K562 (cell line): Measurements from ENCODE around the gene ILF2. TPM values are rescaled to one million over a fixed set of nuclear protein-coding genes. Genes with fewer than 3 reads are reported as not detected.

Experiments
- ATAC-seq: fragments of 200-7000 bp; cut with Tn5 transposase; 3 replicates; pipeline ENCODE4 v1.9.1; 2020; ENCODE audit warnings: moderate library complexity
- BruUV-seq: library from RNA; stranded (reverse); fragments of 400-500 nt; replicated peaks from 2 replicates; lab custom pipeline; 2021; lab: Mats Ljungman, UMichigan
- CTCF ChIA-PET: fragments of 300-600 bp; formaldehyde crosslinking; extraction: SDS; loops from one replicate; lab custom pipeline; 2021; ENCODE audit warnings: low intra/inter-chr PET ratio; lab: Yijun Ruan, JAX
- POLR2A ChIA-PET: fragments of 300-600, 350-650 bp; sonication (Branson Sonifier 250); formaldehyde crosslinking; extraction: SDS; loops from one replicate; lab custom pipeline; 2021; ENCODE audit warnings: antibody characterized with exemption, inconsistent platforms; lab: Yijun Ruan, JAX
- DNase-seq, 4 experiments: peaks; one replicate each; pipeline versions ENCODE4 v3.0.0 to v3.0.0-alpha.2; 2011 to 2018; ENCODE audit warnings: low spot score in 3 of 4, mixed read lengths in 3 of 4; ENCODE audit errors: extremely low read depth in 1 of 4
- FAIRE-seq: peaks from 2 replicates; lab custom pipeline; 2011; peaks lifted over from hg19 to GRCh38; lab: Jason Lieb, UNC
- H2AFZ ChIP-seq: 2 replicates; pipeline ENCODE4 v1.6.0; 2011; ENCODE audit warnings: low read depth, low read length, control low read depth, inconsistent platforms
- H3K27ac ChIP-seq: fragments of 200-600 bp; 3 replicates; pipeline ENCODE4 v1.8.0; 2011; ENCODE audit warnings: low read depth, mild to moderate bottlenecking, control low read depth, inconsistent platforms, low read length, moderate library complexity, mixed read lengths; ENCODE audit errors: extremely low read depth
- H3K27me3 ChIP-seq, 2 experiments: fragments of 300-600 bp in 1 of 2; 2 replicates in 1 of 2; 3 replicates in 1 of 2; pipeline versions ENCODE4 v1.6.0 to v1.8.0; 2011; ENCODE audit warnings: inconsistent platforms in 2 of 2, low read length in 2 of 2, mild to moderate bottlenecking in 1 of 2, mixed read lengths in 1 of 2, moderate library complexity in 1 of 2; ENCODE audit not compliant: control insufficient read depth in 2 of 2, insufficient read depth in 2 of 2
- H3K36me3 ChIP-seq: fragments of 300-600 bp; 3 replicates; pipeline ENCODE4 v1.8.0; 2011; ENCODE audit warnings: mild to moderate bottlenecking, low read length, inconsistent platforms; ENCODE audit not compliant: control insufficient read depth, insufficient read depth
- H3K4me1 ChIP-seq, 2 experiments: fragments of 200-600 bp in 1 of 2; replicated peaks in 1 of 2; 2 replicates in 1 of 2; 3 replicates in 1 of 2; pipeline versions ENCODE4 v1.5.1 to v1.8.0; 2011; ENCODE audit warnings: inconsistent platforms in 2 of 2, low read length in 2 of 2, mild to moderate bottlenecking in 1 of 2, mixed read lengths in 1 of 2, moderate library complexity in 1 of 2; ENCODE audit not compliant: control insufficient read depth in 2 of 2, insufficient read depth in 2 of 2
- H3K4me2 ChIP-seq: 2 replicates; pipeline ENCODE4 v1.6.1; 2011; ENCODE audit warnings: low read length, control low read depth, inconsistent platforms, mixed read lengths; ENCODE audit not compliant: insufficient read depth
- H3K4me3 ChIP-seq: fragments of 200-600 bp; sonication (generic), shearing (Covaris generic); 2 replicates; pipeline ENCODE4 v1.5.1; 2016; ENCODE audit warnings: control low read depth, inconsistent platforms
- H3K79me2 ChIP-seq: fragments of 200-600 bp; 3 replicates; pipeline ENCODE4 v1.8.0; 2011; ENCODE audit warnings: low read length, inconsistent platforms; ENCODE audit not compliant: control insufficient read depth, insufficient read depth
- H3K9ac ChIP-seq, 2 experiments: 2 replicates each; pipeline versions ENCODE4 v1.6.0 to v1.6.1; 2011; ENCODE audit warnings: low read depth in 2 of 2, low read length in 2 of 2, control low read depth in 1 of 2, inconsistent platforms in 1 of 2, mild to moderate bottlenecking in 1 of 2, mixed read lengths in 1 of 2; ENCODE audit not compliant: insufficient read depth in 1 of 2
- H3K9me1 ChIP-seq: one replicate; pipeline ENCODE4 v1.6.0; 2011; ENCODE audit warnings: inconsistent platforms, mild to moderate bottlenecking, low read length, moderate library complexity; ENCODE audit not compliant: control insufficient read depth, insufficient read depth
- H3K9me3 ChIP-seq: replicated peaks from 2 replicates; pipeline ENCODE4 v1.5.1; 2011; ENCODE audit warnings: low read depth, low read length, inconsistent platforms; ENCODE audit not compliant: control insufficient read depth, insufficient read depth
- H4K20me1 ChIP-seq: replicated peaks from 2 replicates; pipeline ENCODE4 v1.6.1; 2011; ENCODE audit warnings: low read length, inconsistent platforms, mixed read lengths; ENCODE audit not compliant: control insufficient read depth, insufficient read depth
- CHD2 ChIP-seq: IDR thresholded peaks from 2 replicates; pipeline ENCODE4 v1.6.1; 2011; ENCODE audit warnings: low read depth, low read length
- ELF4 ChIP-seq: fragments of 450-650 bp; formaldehyde crosslinking; IDR thresholded peaks from 2 replicates; pipeline ENCODE4 v1.4.0; 2022; ENCODE audit warnings: missing genetic modification characterization
- NFXL1 ChIP-seq: fragments of 450-650 bp; formaldehyde crosslinking; IDR thresholded peaks from 2 replicates; pipeline ENCODE4 v1.4.0; 2021; ENCODE audit warnings: mild to moderate bottlenecking
- OTX1 ChIP-seq: fragments of 450-650 bp; formaldehyde crosslinking; IDR thresholded peaks from 2 replicates; pipeline ENCODE4 v1.4.0; 2022; ENCODE audit warnings: mild to moderate bottlenecking
- PRPF4 ChIP-seq: fragments of 200-400 bp; formaldehyde crosslinking; IDR thresholded peaks from one replicate; pipeline ENCODE4 v1.6.1; 2017; ENCODE audit warnings: low read length, low read depth, mild to moderate bottlenecking; ENCODE audit not compliant: insufficient read depth, poor library complexity, severe bottlenecking
- SMC3 ChIP-seq: conservative IDR thresholded peaks from 2 replicates; pipeline ENCODE4 v1.6.1; 2011; ENCODE audit warnings: low read depth, low read length, improper control_type of control experiment; ENCODE audit not compliant: insufficient read depth
- SRSF9 ChIP-seq: fragments of 200-400 bp; formaldehyde crosslinking; IDR thresholded peaks from 2 replicates; pipeline ENCODE4 v1.6.1; 2017; ENCODE audit warnings: low read depth, low read length, borderline replicate concordance
- ZNF444 ChIP-seq: fragments of 250-450 bp; sonication (Bioruptor Pico); IDR thresholded peaks from 2 replicates; pipeline ENCODE4 v1.4.0; 2020; ENCODE audit warnings: mild to moderate bottlenecking, moderate library complexity
- WGBS: fragments of 100-300 bp; shearing (Covaris generic); methylation state at CpG from one replicate; pipeline ENCODE4 v1.1.6; 2016; ENCODE audit warnings: low coverage, mixed read lengths; ENCODE audit not compliant: insufficient coverage; ENCODE audit errors: missing lambda C conversion rate; 5-methylcytosine and 5-hydroxymethylcytosine counted together
- in situ Hi-C: fragments of 300-500 bp; cut with MboI; formaldehyde crosslinking; loops from 4 replicates; pipeline ENCODE4 v1.15.0; 2018; ENCODE audit warnings: inconsistent platforms, mixed read lengths
- intact Hi-C: fragments of 100-400 bp; cut with micrococcal nuclease; formaldehyde crosslinking; loops from 2 replicates; pipeline ENCODE4 v1.14.2; 2022
- polyA plus RNA-seq, 8 experiments: library from polyadenylated mRNA; depleted of rRNA in 4 of 8; stranded (reverse) in 5 of 8; unstranded in 3 of 8; fragments of >200 nt; fragmentation: Nextera tagmentation in 2 of 8; fragmentation: Illumina TruSeq in 1 of 8; extraction: Ambion mirVana in 2 of 8; extraction: Trizol in 1 of 8; gene quantifications; 2 replicates each; pipeline versions ENCODE4 v1.2.1 to v1.2.3, GENCODE V29; 2011 to 2014; ENCODE audit warnings: inconsistent platforms in 1 of 8, missing spikeins in 1 of 8
- total RNA-seq, 7 experiments: library from RNA; depleted of rRNA in 6 of 7; stranded (reverse); fragments of >200 nt in 6 of 7; fragmentation: Illumina TruSeq in 2 of 7; extraction: Trizol in 2 of 7; gene quantifications; 2 replicates each; pipeline versions ENCODE4 v1.2.1 to v1.2.3, GENCODE V29; 2011 to 2021; ENCODE audit warnings: low replicate concordance in 1 of 7

ILF2 gene
- total and polyA plus RNA-seq, 9 of the 15 experiments (the other 6 are each of a cell fraction or from before 2014, with no cell fraction given): 282 to 726 (median 474) TPM

GRCh38 chr1:153643100-153643499 lies 27.7 kb downstream of the ILF2 start:
- CTCF ChIA-PET: no interaction called here
- H3K27ac ChIP-seq: no peak overlapping the region
- FAIRE-seq (no peak), DNase-seq (no peak), ATAC-seq (no peak)
- peaks cover 91% of the 10 kb centered on the region for H3K36me3 ChIP-seq
- TF ChIP-seq NFXL1 (CRISPR knock-in tag): no peak
- no peak for TF ChIP-seq ELF4 (CRISPR knock-in tag)
- no peak for TF ChIP-seq OTX1 (CRISPR knock-in tag)
- no peak for TF ChIP-seq CHD2
- no peak for TF ChIP-seq ZNF444 (CRISPR knock-in tag)
- TF ChIP-seq SRSF9: no peak
- TF ChIP-seq SMC3: no peak
- no peak for TF ChIP-seq PRPF4
- no peak overlapping the region for H3K4me2 ChIP-seq
- H3K79me2 ChIP-seq: peaks cover 15% of the 10 kb centered on the region
- in situ Hi-C loops (no loop called here), intact Hi-C loops (no loop called here)
- H3K9me1 ChIP-seq: no peaks in the 10 kb centered on the region
- POLR2A ChIA-PET: interaction anchor here (0.5 to 14.7 kb wide), 8 partner anchors 4 to 303 kb away, joined by 3 to 205 read pairs (median 4); partner anchors contain the start of genes CHTOP and SNAPIN
- no peaks in the 10 kb centered on the region for H3K27me3 ChIP-seq
- 93% methylated on average over 9 of the region's 11 CpGs for WGBS
- H3K9ac ChIP-seq: peak overlapping the region in 1 of 2 experiments; percentile 28; a peak in 1 of 4 replicates
- no peaks in the 10 kb centered on the region for H3K9me3 ChIP-seq
- no peak overlapping the region for H2AFZ ChIP-seq
- BruUV-seq: TSS peak; percentile 0
- peaks cover 2 to 4% of the 10 kb centered on the region in 2 experiments; a peak in 3 of 5 replicates for H3K4me1 ChIP-seq
- H3K4me3 ChIP-seq: no peak overlapping the region
- H4K20me1 ChIP-seq: no peaks in the 10 kb centered on the region; the same call in 1 of the 2 replicates
